H1 (cell line): Measurements from ENCODE around the gene UNC13C. TPM values are rescaled to one million over a fixed set of nuclear protein-coding genes. Genes with fewer than 3 reads are reported as not detected.

Source experiments
- SAP30 ChIP-seq: fragments of 300-600 bp; sonication (generic); IDR thresholded peaks from 2 replicates; pipeline ENCODE4 v1.7.1; 2012; ENCODE audit warnings: low read length, moderate library complexity, mild to moderate bottlenecking, inconsistent platforms; ENCODE audit not compliant: insufficient read depth, insufficient replicate concordance
- TCF12 ChIP-seq: IDR thresholded peaks from 2 replicates; pipeline ENCODE4 v1.6.1; 2011; ENCODE audit warnings: low read depth, mild to moderate bottlenecking, low read length
- polyA plus RNA-seq, 7 experiments: library from polyadenylated mRNA; depleted of rRNA in 3 of 7; stranded (reverse) in 5 of 7; unstranded in 2 of 7; fragments of >200 nt in 5 of 7; fragments of 200-250 nt in 2 of 7; gene quantifications; 1 replicate in 5 of 7; 2 replicates in 1 of 7; 4 replicates in 1 of 7; pipeline versions ENCODE4 v1.2.1 to v1.2.3, GENCODE V29; 2011 to 2013; ENCODE audit warnings: missing spikeins in 2 of 7, mixed read lengths in 2 of 7
- total RNA-seq: library from RNA; stranded (reverse); fragmentation: NEBNext Ultra II Directional; extraction: Animal tissue kit (Norgen Biotek cat#: 25700); gene quantifications from 2 replicates; pipeline ENCODE4 v1.2.1, GENCODE V29; 2021
- TF ChIP-seq, protein P1 (sequence below): fragments of 300-600 bp; sonication (generic); IDR thresholded peaks from 2 replicates; pipeline ENCODE4 v1.7.1; 2012; ENCODE audit warnings: low read length, moderate library complexity, mild to moderate bottlenecking, inconsistent platforms; ENCODE audit not compliant: insufficient replicate concordance

Gene UNC13C
- total and polyA plus RNA-seq, 2 of the 8 experiments (the other 6 are each of a cell fraction or from before 2014, with no cell fraction given): 0.02 to 0.13 TPM

GRCh38 chr15:54547491-54547890 lies 569.2 kb downstream of the UNC13C start (continued):
- TF ChIP-seq, protein P1, sequence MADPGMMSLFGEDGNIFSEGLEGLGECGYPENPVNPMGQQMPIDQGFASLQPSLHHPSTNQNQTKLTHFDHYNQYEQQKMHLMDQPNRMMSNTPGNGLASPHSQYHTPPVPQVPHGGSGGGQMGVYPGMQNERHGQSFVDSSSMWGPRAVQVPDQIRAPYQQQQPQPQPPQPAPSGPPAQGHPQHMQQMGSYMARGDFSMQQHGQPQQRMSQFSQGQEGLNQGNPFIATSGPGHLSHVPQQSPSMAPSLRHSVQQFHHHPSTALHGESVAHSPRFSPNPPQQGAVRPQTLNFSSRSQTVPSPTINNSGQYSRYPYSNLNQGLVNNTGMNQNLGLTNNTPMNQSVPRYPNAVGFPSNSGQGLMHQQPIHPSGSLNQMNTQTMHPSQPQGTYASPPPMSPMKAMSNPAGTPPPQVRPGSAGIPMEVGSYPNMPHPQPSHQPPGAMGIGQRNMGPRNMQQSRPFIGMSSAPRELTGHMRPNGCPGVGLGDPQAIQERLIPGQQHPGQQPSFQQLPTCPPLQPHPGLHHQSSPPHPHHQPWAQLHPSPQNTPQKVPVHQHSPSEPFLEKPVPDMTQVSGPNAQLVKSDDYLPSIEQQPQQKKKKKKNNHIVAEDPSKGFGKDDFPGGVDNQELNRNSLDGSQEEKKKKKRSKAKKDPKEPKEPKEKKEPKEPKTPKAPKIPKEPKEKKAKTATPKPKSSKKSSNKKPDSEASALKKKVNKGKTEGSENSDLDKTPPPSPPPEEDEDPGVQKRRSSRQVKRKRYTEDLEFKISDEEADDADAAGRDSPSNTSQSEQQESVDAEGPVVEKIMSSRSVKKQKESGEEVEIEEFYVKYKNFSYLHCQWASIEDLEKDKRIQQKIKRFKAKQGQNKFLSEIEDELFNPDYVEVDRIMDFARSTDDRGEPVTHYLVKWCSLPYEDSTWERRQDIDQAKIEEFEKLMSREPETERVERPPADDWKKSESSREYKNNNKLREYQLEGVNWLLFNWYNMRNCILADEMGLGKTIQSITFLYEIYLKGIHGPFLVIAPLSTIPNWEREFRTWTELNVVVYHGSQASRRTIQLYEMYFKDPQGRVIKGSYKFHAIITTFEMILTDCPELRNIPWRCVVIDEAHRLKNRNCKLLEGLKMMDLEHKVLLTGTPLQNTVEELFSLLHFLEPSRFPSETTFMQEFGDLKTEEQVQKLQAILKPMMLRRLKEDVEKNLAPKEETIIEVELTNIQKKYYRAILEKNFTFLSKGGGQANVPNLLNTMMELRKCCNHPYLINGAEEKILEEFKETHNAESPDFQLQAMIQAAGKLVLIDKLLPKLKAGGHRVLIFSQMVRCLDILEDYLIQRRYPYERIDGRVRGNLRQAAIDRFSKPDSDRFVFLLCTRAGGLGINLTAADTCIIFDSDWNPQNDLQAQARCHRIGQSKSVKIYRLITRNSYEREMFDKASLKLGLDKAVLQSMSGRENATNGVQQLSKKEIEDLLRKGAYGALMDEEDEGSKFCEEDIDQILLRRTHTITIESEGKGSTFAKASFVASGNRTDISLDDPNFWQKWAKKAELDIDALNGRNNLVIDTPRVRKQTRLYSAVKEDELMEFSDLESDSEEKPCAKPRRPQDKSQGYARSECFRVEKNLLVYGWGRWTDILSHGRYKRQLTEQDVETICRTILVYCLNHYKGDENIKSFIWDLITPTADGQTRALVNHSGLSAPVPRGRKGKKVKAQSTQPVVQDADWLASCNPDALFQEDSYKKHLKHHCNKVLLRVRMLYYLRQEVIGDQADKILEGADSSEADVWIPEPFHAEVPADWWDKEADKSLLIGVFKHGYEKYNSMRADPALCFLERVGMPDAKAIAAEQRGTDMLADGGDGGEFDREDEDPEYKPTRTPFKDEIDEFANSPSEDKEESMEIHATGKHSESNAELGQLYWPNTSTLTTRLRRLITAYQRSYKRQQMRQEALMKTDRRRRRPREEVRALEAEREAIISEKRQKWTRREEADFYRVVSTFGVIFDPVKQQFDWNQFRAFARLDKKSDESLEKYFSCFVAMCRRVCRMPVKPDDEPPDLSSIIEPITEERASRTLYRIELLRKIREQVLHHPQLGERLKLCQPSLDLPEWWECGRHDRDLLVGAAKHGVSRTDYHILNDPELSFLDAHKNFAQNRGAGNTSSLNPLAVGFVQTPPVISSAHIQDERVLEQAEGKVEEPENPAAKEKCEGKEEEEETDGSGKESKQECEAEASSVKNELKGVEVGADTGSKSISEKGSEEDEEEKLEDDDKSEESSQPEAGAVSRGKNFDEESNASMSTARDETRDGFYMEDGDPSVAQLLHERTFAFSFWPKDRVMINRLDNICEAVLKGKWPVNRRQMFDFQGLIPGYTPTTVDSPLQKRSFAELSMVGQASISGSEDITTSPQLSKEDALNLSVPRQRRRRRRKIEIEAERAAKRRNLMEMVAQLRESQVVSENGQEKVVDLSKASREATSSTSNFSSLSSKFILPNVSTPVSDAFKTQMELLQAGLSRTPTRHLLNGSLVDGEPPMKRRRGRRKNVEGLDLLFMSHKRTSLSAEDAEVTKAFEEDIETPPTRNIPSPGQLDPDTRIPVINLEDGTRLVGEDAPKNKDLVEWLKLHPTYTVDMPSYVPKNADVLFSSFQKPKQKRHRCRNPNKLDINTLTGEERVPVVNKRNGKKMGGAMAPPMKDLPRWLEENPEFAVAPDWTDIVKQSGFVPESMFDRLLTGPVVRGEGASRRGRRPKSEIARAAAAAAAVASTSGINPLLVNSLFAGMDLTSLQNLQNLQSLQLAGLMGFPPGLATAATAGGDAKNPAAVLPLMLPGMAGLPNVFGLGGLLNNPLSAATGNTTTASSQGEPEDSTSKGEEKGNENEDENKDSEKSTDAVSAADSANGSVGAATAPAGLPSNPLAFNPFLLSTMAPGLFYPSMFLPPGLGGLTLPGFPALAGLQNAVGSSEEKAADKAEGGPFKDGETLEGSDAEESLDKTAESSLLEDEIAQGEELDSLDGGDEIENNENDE: no peak
- no peak for TF ChIP-seq TCF12
- no peak for TF ChIP-seq SAP30
